CD4-positive, CD25-positive, alpha-beta regulatory T cell (primary cell): ENCODE data around the gene PIEZO1. TPM values are rescaled to one million over a fixed set of nuclear protein-coding genes. Genes with fewer than 3 reads are reported as not detected.

Experiments used
- ATAC-seq, 2 donors: fragments of 150-1000 bp; cut with Tn5 transposase; one replicate each; pipeline ENCODE4 v1.10.0; 2021; ENCODE audit warnings: low read depth in 2 of 2, moderate number of reproducible peaks in 2 of 2, moderate library complexity in 1 of 2
- DNase-seq, 3 donors: peaks; one replicate each; pipeline versions ENCODE4 v3.0.0 to v3.0.0-alpha.2; 2012 to 2022; ENCODE audit warnings: mixed read lengths in 1 of 3
- H3K27ac ChIP-seq: one replicate; pipeline ENCODE4 v1.7.0; 2013; ENCODE audit warnings: mild to moderate bottlenecking, low read length; ENCODE audit not compliant: insufficient read depth, poor library complexity, severe bottlenecking
- H3K27me3 ChIP-seq: one replicate; pipeline ENCODE4 v1.7.0; 2013; ENCODE audit warnings: low read length; ENCODE audit not compliant: control insufficient read depth, insufficient read depth
- H3K36me3 ChIP-seq: one replicate; pipeline ENCODE4 v1.7.0; 2013; ENCODE audit warnings: mild to moderate bottlenecking, low read length, moderate library complexity; ENCODE audit not compliant: control insufficient read depth, insufficient read depth
- H3K4me1 ChIP-seq: 2 replicates; pipeline ENCODE4 v1.7.0; 2013; ENCODE audit warnings: mild to moderate bottlenecking, low read length; ENCODE audit not compliant: insufficient read depth, control insufficient read depth, poor library complexity, severe bottlenecking
- H3K4me3 ChIP-seq: one replicate; pipeline ENCODE4 v1.7.0; 2013; ENCODE audit warnings: low read depth, mild to moderate bottlenecking, low read length, moderate library complexity
- H3K9me3 ChIP-seq, 2 experiments: 1 replicate in 1 of 2; 2 replicates in 1 of 2; pipeline ENCODE4 v1.7.0; 2013; ENCODE audit warnings: low read length in 2 of 2, mild to moderate bottlenecking in 1 of 2, moderate library complexity in 1 of 2; ENCODE audit not compliant: control insufficient read depth in 2 of 2
- H3K27ac Mint-ChIP-seq, 3 donors: one replicate each; pipeline ENCODE4 v1.8.0; 2020 to 2022; ENCODE audit warnings: mild to moderate bottlenecking in 3 of 3, mixed read lengths in 3 of 3, moderate library complexity in 2 of 3
- H3K27me3 Mint-ChIP-seq: one replicate; pipeline ENCODE4 v1.8.0; 2022; ENCODE audit warnings: mild to moderate bottlenecking, mixed read lengths
- H3K36me3 Mint-ChIP-seq: one replicate; pipeline ENCODE4 v1.8.0; 2020; ENCODE audit warnings: mixed read lengths
- H3K4me1 Mint-ChIP-seq, 4 donors: one replicate each; pipeline ENCODE4 v1.8.0; 2020 to 2022; ENCODE audit warnings: mixed read lengths in 4 of 4, mild to moderate bottlenecking in 1 of 4
- H3K4me3 Mint-ChIP-seq, 4 donors: one replicate each; pipeline ENCODE4 v1.8.0; 2020 to 2022; ENCODE audit warnings: mild to moderate bottlenecking in 4 of 4, mixed read lengths in 4 of 4, moderate library complexity in 3 of 4
- H3K9me3 Mint-ChIP-seq, 7 donors: one replicate each; pipeline ENCODE4 v1.8.0; 2020 to 2022; ENCODE audit warnings: mixed read lengths in 7 of 7, mild to moderate bottlenecking in 3 of 7, moderate library complexity in 2 of 7
- polyA plus RNA-seq, 4 donors: library from polyadenylated mRNA; unstranded; fragments of 300-500 nt; fragmentation: Illumina TruSeq; gene quantifications; one replicate each; pipeline ENCODE4 v1.2.3, GENCODE V29; 2021
- total RNA-seq: library from RNA; stranded (reverse); gene quantifications from one replicate; pipeline ENCODE4 v1.2.3, GENCODE V29; 2022

Gene PIEZO1
- total and polyA plus RNA-seq, 5 donors from 2014 or later = 18.1 to 337 (median 20.2) TPM

- no peaks in the 10 kb centered on the region for H3K27me3 ChIP-seq
- peaks cover 5% of the 10 kb centered on the region for H3K36me3 Mint-ChIP-seq
- peaks cover 5% of the 10 kb centered on the region for H3K27me3 Mint-ChIP-seq
- ATAC-seq (no peak), DNase-seq (peak; percentile 25 to 54 (median 45))
- H3K27ac ChIP-seq = peak overlapping the region; percentile 92
- peaks cover 6 to 60% (median 23%) of the 10 kb centered on the region in 4 donors for H3K4me1 Mint-ChIP-seq
- peak overlapping the region; percentile 95 to 98 (median 97) for H3K27ac Mint-ChIP-seq
- peaks cover 0 to 3% (median 0%) of the 10 kb centered on the region in 7 donors for H3K9me3 Mint-ChIP-seq
- peak overlapping the region; percentile 89 for H3K4me3 ChIP-seq
- H3K4me3 Mint-ChIP-seq = peak overlapping the region; percentile 94 to 100 (median 96)
- H3K36me3 ChIP-seq = no peaks in the 10 kb centered on the region
- H3K4me1 ChIP-seq = peaks cover 65% of the 10 kb centered on the region
- H3K9me3 ChIP-seq = no peaks in the 10 kb centered on the region
These were observed 79.8 kb downstream of the PIEZO1 start for GRCh38 chr16:88705076-88705684.

GRCh38 chr16:88703486-88704309, 81.3 kb downstream of the PIEZO1 start:
- Histone ChIP-seq H3K27ac (peak overlapping the region; percentile 92), H3K4me3 (peak overlapping the region; percentile 89), H3K9me3 (no peaks in the 10 kb centered on the region), H3K27me3 (no peaks in the 10 kb centered on the region), H3K4me1 (peaks cover 80% of the 10 kb centered on the region), H3K36me3 (peaks cover 7% of the 10 kb centered on the region)
- peaks cover 5% of the 10 kb centered on the region for H3K27me3 Mint-ChIP-seq
- peaks cover 5% of the 10 kb centered on the region for H3K36me3 Mint-ChIP-seq
- H3K4me1 Mint-ChIP-seq = peaks cover 6 to 69% (median 27%) of the 10 kb centered on the region in 4 donors
- H3K4me3 Mint-ChIP-seq = peak overlapping the region; percentile 94 to 100 (median 96)
- H3K9me3 Mint-ChIP-seq = peaks cover 0 to 4% (median 0%) of the 10 kb centered on the region in 7 donors
- peak overlapping the region; percentile 95 to 99 (median 97) for H3K27ac Mint-ChIP-seq
- DNase-seq (peak; percentile 62 to 91 (median 75)), ATAC-seq (peak; percentile 6 to 15)

- no peaks in the 10 kb centered on the region for H3K27me3 ChIP-seq
- H3K4me1 ChIP-seq = peaks cover 90% of the 10 kb centered on the region
- H3K4me3 ChIP-seq = peak overlapping the region; percentile 75
- H3K9me3 ChIP-seq = no peaks in the 10 kb centered on the region
- Mint-ChIP-seq H3K27ac (peak overlapping the region; percentile 95 to 99 (median 97)), H3K36me3 (peaks cover 5% of the 10 kb centered on the region), H3K4me3 (peak overlapping the region; percentile 94 to 100 (median 96)), H3K4me1 (peaks cover 6 to 74% (median 30%) of the 10 kb centered on the region in 4 donors), H3K27me3 (peaks cover 5% of the 10 kb centered on the region), H3K9me3 (peaks cover 0 to 4% (median 0%) of the 10 kb centered on the region in 7 donors)
- DNase-seq = peak in 2 of 3 donors; percentile 25 to 50
- no peak for ATAC-seq
- peaks cover 17% of the 10 kb centered on the region for H3K36me3 ChIP-seq
- peak overlapping the region; percentile 92 for H3K27ac ChIP-seq
These were observed 82.4 kb downstream of the PIEZO1 start for GRCh38 chr16:88702371-88703210.

GRCh38 chr16:88701581-88702370, 83.2 kb downstream of the PIEZO1 start:
- no peaks in the 10 kb centered on the region for H3K27me3 ChIP-seq
- H3K4me3 Mint-ChIP-seq = peak overlapping the region; percentile 94 to 100 (median 96)
- peaks cover 0 to 4% (median 0%) of the 10 kb centered on the region in 7 donors for H3K9me3 Mint-ChIP-seq
- ATAC-seq (no peak), DNase-seq (peak in 2 of 3 donors; percentile 20 to 34)
- H3K4me1 Mint-ChIP-seq = peaks cover 0 to 70% (median 24%) of the 10 kb centered on the region in 4 donors
- H3K9me3 ChIP-seq = no peaks in the 10 kb centered on the region
- H3K27me3 Mint-ChIP-seq = peaks cover 5% of the 10 kb centered on the region
- peaks cover 5% of the 10 kb centered on the region for H3K36me3 Mint-ChIP-seq
- peaks cover 84% of the 10 kb centered on the region for H3K4me1 ChIP-seq
- peak overlapping the region; percentile 95 to 99 (median 97) for H3K27ac Mint-ChIP-seq
- peaks cover 25% of the 10 kb centered on the region for H3K36me3 ChIP-seq
- peak overlapping the region; percentile 75 for H3K4me3 ChIP-seq
- H3K27ac ChIP-seq = peak overlapping the region; percentile 92

GRCh38 chr16:88700636-88701482, 84.2 kb downstream of the PIEZO1 start:
- H3K4me3 ChIP-seq = peak overlapping the region; percentile 75
- Mint-ChIP-seq H3K4me1 (peaks cover 0 to 73% (median 24%) of the 10 kb centered on the region in 4 donors), H3K9me3 (peaks cover 0 to 4% (median 0%) of the 10 kb centered on the region in 7 donors), H3K27ac (peak overlapping the region; percentile 95 to 99 (median 96)), H3K4me3 (peak overlapping the region; percentile 94 to 100 (median 96)), H3K27me3 (peaks cover 5% of the 10 kb centered on the region), H3K36me3 (peaks cover 6% of the 10 kb centered on the region)
- peak; percentile 82 to 84 for ATAC-seq
- peak overlapping the region; percentile 92 for H3K27ac ChIP-seq
- DNase-seq = peak; percentile 95 to 98 (median 95)
- peaks cover 79% of the 10 kb centered on the region for H3K4me1 ChIP-seq
- peaks cover 33% of the 10 kb centered on the region for H3K36me3 ChIP-seq
- no peaks in the 10 kb centered on the region for H3K9me3 ChIP-seq
- H3K27me3 ChIP-seq = no peaks in the 10 kb centered on the region

GRCh38 chr16:88700322-88700635, 84.7 kb downstream of the PIEZO1 start:
- Histone ChIP-seq H3K9me3 (no peaks in the 10 kb centered on the region), H3K27me3 (no peaks in the 10 kb centered on the region), H3K36me3 (peaks cover 37% of the 10 kb centered on the region), H3K4me3 (peak overlapping the region; percentile 37), H3K27ac (peak overlapping the region; percentile 92), H3K4me1 (peaks cover 78% of the 10 kb centered on the region)
- H3K36me3 Mint-ChIP-seq = peaks cover 8% of the 10 kb centered on the region
- peak overlapping the region; percentile 56 to 96 (median 95) for H3K27ac Mint-ChIP-seq
- peaks cover 0 to 70% (median 23%) of the 10 kb centered on the region in 4 donors for H3K4me1 Mint-ChIP-seq
- DNase-seq = no peak
- no peak for ATAC-seq
- peaks cover 0 to 4% (median 0%) of the 10 kb centered on the region in 7 donors for H3K9me3 Mint-ChIP-seq
- peaks cover 5% of the 10 kb centered on the region for H3K27me3 Mint-ChIP-seq
- peak overlapping the region; percentile 94 to 100 (median 96) for H3K4me3 Mint-ChIP-seq
